B cell (primary cell): ENCODE results near the gene CCSAP. TPM values are rescaled to one million over a fixed set of nuclear protein-coding genes. Genes with fewer than 3 reads are reported as not detected.

Experiments used
- ATAC-seq: fragments of 200-7000 bp; cut with Tn5 transposase; one replicate; pipeline ENCODE4 v1.10.0; 2021; ENCODE audit warnings: low read depth, mild to moderate bottlenecking, moderate number of reproducible peaks, moderate library complexity
- CTCF ChIA-PET: fragments of 350-600 bp; sonication (Branson Sonifier 250); formaldehyde crosslinking; loops from one replicate; lab custom pipeline; 2021; ENCODE audit warnings: antibody characterized with exemption, inconsistent platforms; lab: Charles Lee
- POLR2A ChIA-PET: fragments of 350-600 bp; sonication (Branson Sonifier 250); formaldehyde crosslinking; loops from one replicate; lab custom pipeline; 2021; ENCODE audit warnings: antibody characterized with exemption; lab: Charles Lee
- DNase-seq: peaks from one replicate; pipeline ENCODE4 v3.0.0; 2013
- H2AFZ ChIP-seq: 2 replicates; pipeline ENCODE4 v1.6.1; 2012; ENCODE audit warnings: mild to moderate bottlenecking, low read depth, low read length; ENCODE audit not compliant: insufficient read depth, poor library complexity, severe bottlenecking
- H3K27ac ChIP-seq, 2 donors: 1 replicate in 1 of 2; 2 replicates in 1 of 2; pipeline ENCODE4 v1.5.1; 2012 to 2013; ENCODE audit warnings: low read length in 2 of 2, mild to moderate bottlenecking in 2 of 2, moderate library complexity in 1 of 2
- H3K27me3 ChIP-seq, 4 experiments: fragments of 200-600 bp in 1 of 4; sonication (generic) in 1 of 4; replicated peaks in 1 of 4; 1 replicate in 2 of 4; 2 replicates in 2 of 4; pipeline versions ENCODE4 v1.6.1 to v1.7.0; 2013 to 2016; ENCODE audit warnings: low read length in 3 of 4, mild to moderate bottlenecking in 2 of 4, mixed read lengths in 1 of 4, moderate library complexity in 1 of 4; ENCODE audit not compliant: insufficient read depth in 4 of 4, control insufficient read depth in 3 of 4; ENCODE audit errors: control extremely low read depth in 1 of 4
- H3K36me3 ChIP-seq, 2 experiments: replicated peaks in 1 of 2; 1 replicate in 1 of 2; 2 replicates in 1 of 2; pipeline versions ENCODE4 v1.6.1 to v1.7.1; 2013; ENCODE audit warnings: low read length in 1 of 2; ENCODE audit not compliant: insufficient read depth in 2 of 2, control insufficient read depth in 1 of 2; ENCODE audit errors: control extremely low read depth in 1 of 2, extremely low read depth in 1 of 2
- H3K4me1 ChIP-seq, 2 donors: fragments of 200-600 bp in 1 of 2; sonication (generic) in 1 of 2; 1 replicate in 1 of 2; 2 replicates in 1 of 2; pipeline versions ENCODE4 v1.5.1 to v1.6.1; 2013 to 2017; ENCODE audit warnings: low read length in 2 of 2; ENCODE audit not compliant: control insufficient read depth in 2 of 2, insufficient read depth in 2 of 2
- H3K4me2 ChIP-seq: replicated peaks from 2 replicates; pipeline ENCODE3; 2012; ENCODE audit warnings: mild to moderate bottlenecking, low read depth, low read length; ENCODE audit not compliant: poor library complexity, severe bottlenecking
- H3K4me3 ChIP-seq, 5 experiments: fragments of 200-600 bp in 1 of 5; sonication (generic) in 1 of 5; 1 replicate in 3 of 5; 2 replicates in 2 of 5; pipeline versions ENCODE4 v1.5.1 to v1.7.0; 2011 to 2016; ENCODE audit warnings: low read length in 4 of 5, mild to moderate bottlenecking in 4 of 5, low read depth in 2 of 5, control low read depth in 1 of 5, moderate library complexity in 1 of 5; ENCODE audit not compliant: insufficient read depth in 1 of 5; ENCODE audit errors: control extremely low read depth in 1 of 5, extremely low read depth in 1 of 5
- H3K79me2 ChIP-seq: fragments of 200-600 bp; sonication (generic); one replicate; pipeline ENCODE4 v1.6.0; 2016; ENCODE audit warnings: low read length; ENCODE audit not compliant: control insufficient read depth, insufficient read depth
- H3K9ac ChIP-seq: fragments of 200-600 bp; sonication (generic); 2 replicates; pipeline ENCODE4 v1.6.1; 2017; ENCODE audit warnings: mild to moderate bottlenecking, low read length, moderate library complexity
- H3K9me3 ChIP-seq, 3 donors: one replicate each; pipeline versions ENCODE4 v1.6.1 to v1.7.1; 2013; ENCODE audit warnings: low read length in 2 of 3; ENCODE audit not compliant: control insufficient read depth in 2 of 3, insufficient read depth in 1 of 3; ENCODE audit errors: control extremely low read depth in 1 of 3
- H4K20me1 ChIP-seq: 2 replicates; pipeline ENCODE4 v1.6.0; 2012; ENCODE audit warnings: mild to moderate bottlenecking, low read length; ENCODE audit not compliant: insufficient read depth, control insufficient read depth, poor library complexity, severe bottlenecking
- H3K27ac Mint-ChIP-seq: one replicate; pipeline ENCODE4 v1.8.0; 2021; ENCODE audit warnings: mixed read lengths
- H3K27me3 Mint-ChIP-seq: one replicate; pipeline ENCODE4 v1.8.0; 2021; ENCODE audit warnings: mixed read lengths
- H3K4me1 Mint-ChIP-seq: one replicate; pipeline ENCODE4 v1.8.0; 2021; ENCODE audit warnings: mixed read lengths
- H3K4me3 Mint-ChIP-seq: one replicate; pipeline ENCODE4 v1.8.0; 2021; ENCODE audit warnings: mixed read lengths
- H3K9me3 Mint-ChIP-seq: one replicate; pipeline ENCODE4 v1.8.0; 2022; ENCODE audit warnings: mixed read lengths; ENCODE audit not compliant: insufficient read depth
- EZH2 ChIP-seq: IDR thresholded peaks from 2 replicates; pipeline ENCODE4 v1.6.1; 2012; ENCODE audit warnings: borderline replicate concordance, low read depth, mild to moderate bottlenecking, moderate library complexity, low read length; ENCODE audit not compliant: insufficient read depth, poor library complexity, severe bottlenecking
- WGBS: methylation state at CpG from one replicate; pipeline ENCODE4 v1.1.5; 2013; ENCODE audit warnings: missing lambda C conversion rate; ENCODE audit not compliant: insufficient coverage; 5-methylcytosine and 5-hydroxymethylcytosine counted together
- intact Hi-C: fragments of 100-400 bp; cut with micrococcal nuclease; formaldehyde crosslinking; loops from one replicate; pipeline ENCODE4 v1.10.0; 2022
- polyA plus RNA-seq: library from polyadenylated mRNA; depleted of rRNA; stranded (reverse); fragments of >200 nt; gene quantifications from 2 replicates; pipeline ENCODE4 v1.2.3, GENCODE V29; 2012
- total RNA-seq, 2 donors: library from RNA; stranded (reverse); fragments of 120-200 nt in 1 of 2; gene quantifications; 1 replicate in 1 of 2; 2 replicates in 1 of 2; pipeline versions ENCODE4 v1.2.3 to v1.2.4, GENCODE V29; 2013 to 2022
- TF ChIP-seq, protein P1 (sequence below): fragments of 200-600 bp; IDR thresholded peaks from one replicate; pipeline ENCODE4 v1.8.0; 2022; ENCODE audit warnings: antibody characterized with exemption, mild to moderate bottlenecking

CCSAP gene
- total and polyA plus RNA-seq, 2 donors (not counting 1 experiment from before 2014, with no cell fraction given) = 3.3 to 15.8 TPM

DNA sequence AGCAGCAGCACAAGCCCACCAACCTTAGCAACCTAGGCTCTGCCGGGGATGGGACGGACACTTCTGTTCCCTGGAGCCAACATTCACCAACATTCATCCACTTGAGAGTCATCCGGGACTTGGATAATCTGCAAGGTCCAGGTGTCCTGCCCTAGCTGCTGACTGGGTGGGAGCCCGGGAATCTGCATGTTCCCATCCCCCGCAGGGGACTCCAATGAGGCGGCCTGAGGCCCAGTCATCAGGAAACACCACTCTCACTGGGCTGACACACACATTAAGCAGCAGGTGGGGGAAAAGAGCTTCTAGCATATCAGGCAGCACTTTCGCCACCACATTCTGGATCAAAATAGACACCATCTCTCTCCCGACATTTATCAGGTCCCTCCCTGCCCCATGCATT lies 38.4 kb upstream of the CCSAP start:
- H3K9ac ChIP-seq = no peak overlapping the region
- H3K27ac Mint-ChIP-seq = no peak overlapping the region
- ATAC-seq = no peak
- ChIA-PET CTCF (no interaction called here), POLR2A (no interaction called here)
- no peaks in the 10 kb centered on the region for H3K9me3 Mint-ChIP-seq
- TF ChIP-seq, protein P1, sequence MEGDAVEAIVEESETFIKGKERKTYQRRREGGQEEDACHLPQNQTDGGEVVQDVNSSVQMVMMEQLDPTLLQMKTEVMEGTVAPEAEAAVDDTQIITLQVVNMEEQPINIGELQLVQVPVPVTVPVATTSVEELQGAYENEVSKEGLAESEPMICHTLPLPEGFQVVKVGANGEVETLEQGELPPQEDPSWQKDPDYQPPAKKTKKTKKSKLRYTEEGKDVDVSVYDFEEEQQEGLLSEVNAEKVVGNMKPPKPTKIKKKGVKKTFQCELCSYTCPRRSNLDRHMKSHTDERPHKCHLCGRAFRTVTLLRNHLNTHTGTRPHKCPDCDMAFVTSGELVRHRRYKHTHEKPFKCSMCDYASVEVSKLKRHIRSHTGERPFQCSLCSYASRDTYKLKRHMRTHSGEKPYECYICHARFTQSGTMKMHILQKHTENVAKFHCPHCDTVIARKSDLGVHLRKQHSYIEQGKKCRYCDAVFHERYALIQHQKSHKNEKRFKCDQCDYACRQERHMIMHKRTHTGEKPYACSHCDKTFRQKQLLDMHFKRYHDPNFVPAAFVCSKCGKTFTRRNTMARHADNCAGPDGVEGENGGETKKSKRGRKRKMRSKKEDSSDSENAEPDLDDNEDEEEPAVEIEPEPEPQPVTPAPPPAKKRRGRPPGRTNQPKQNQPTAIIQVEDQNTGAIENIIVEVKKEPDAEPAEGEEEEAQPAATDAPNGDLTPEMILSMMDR = no peak
- no peak for TF ChIP-seq EZH2
- H3K4me1 Mint-ChIP-seq = no peaks in the 10 kb centered on the region
- no peak overlapping the region for H2AFZ ChIP-seq
- peaks cover 32% of the 10 kb centered on the region for H3K27me3 Mint-ChIP-seq
- H3K4me3 ChIP-seq = no peak overlapping the region
- H3K79me2 ChIP-seq = no peaks in the 10 kb centered on the region
- no peak overlapping the region for H3K4me3 Mint-ChIP-seq
- no peak overlapping the region for H3K27ac ChIP-seq
- peaks cover 0 to 4% (median 0%) of the 10 kb centered on the region in 4 experiments for H3K27me3 ChIP-seq
- DNase-seq = no peak
- intact Hi-C loops = no loop called here
- no peak overlapping the region for H3K4me2 ChIP-seq
- no peaks in the 10 kb centered on the region for H3K36me3 ChIP-seq
- no peaks in the 10 kb centered on the region for H3K4me1 ChIP-seq
- H4K20me1 ChIP-seq = no peaks in the 10 kb centered on the region
- peaks cover 0 to 3% (median 0%) of the 10 kb centered on the region in 3 donors for H3K9me3 ChIP-seq
- WGBS = 89% methylated on average over 6 of the region's 8 CpGs

DNA sequence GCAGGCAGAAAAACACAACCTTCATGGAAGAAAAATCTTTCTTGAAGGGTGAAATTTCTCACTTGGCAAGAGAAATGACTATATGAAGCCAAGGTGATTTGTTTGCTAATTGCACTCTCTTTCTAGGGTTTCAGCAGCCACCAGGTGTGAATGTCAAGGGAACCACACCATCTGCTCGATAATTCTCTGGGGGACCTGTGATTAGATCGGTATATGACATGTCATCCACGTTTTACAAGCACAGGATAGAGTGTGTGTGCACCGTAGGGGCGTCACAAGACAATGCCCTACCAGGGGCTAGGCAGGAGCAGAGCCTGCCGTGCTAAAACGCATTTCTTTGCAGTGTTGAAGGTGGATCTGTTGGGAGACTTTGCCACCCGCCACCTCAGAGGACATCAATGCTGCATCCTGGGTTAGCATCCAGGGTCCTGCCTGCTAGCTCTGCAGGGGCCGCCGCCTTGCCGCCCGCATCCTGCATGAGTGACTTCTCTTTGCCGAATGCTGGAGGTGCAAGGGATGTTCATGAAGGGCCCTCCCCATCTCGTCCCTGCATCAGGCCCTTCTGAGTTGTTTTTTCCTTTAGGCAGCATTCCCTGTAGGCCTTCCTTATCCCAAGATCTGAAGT lies 37.8 kb upstream of the CCSAP start:
- no peak for ATAC-seq
- no peak overlapping the region for H3K27ac ChIP-seq

More for the DNA sequence above, 37.8 kb upstream of the CCSAP start:
- Histone ChIP-seq H3K4me3 (no peak overlapping the region), H3K36me3 (no peaks in the 10 kb centered on the region), H2AFZ (no peak overlapping the region), H3K27me3 (peaks cover 0 to 5% (median 0%) of the 10 kb centered on the region in 4 experiments), H3K4me2 (no peak overlapping the region), H4K20me1 (no peaks in the 10 kb centered on the region), H3K79me2 (no peaks in the 10 kb centered on the region), H3K9ac (no peak overlapping the region), H3K9me3 (peaks cover 0 to 3% (median 0%) of the 10 kb centered on the region in 3 donors), H3K4me1 (no peaks in the 10 kb centered on the region)
- ChIA-PET CTCF (no interaction called here), POLR2A (no interaction called here)
- WGBS = 81% methylated on average over 14 of the region's 14 CpGs
- no peak for DNase-seq
- no peaks in the 10 kb centered on the region for H3K4me1 Mint-ChIP-seq
- no peak for TF ChIP-seq EZH2
- peaks cover 29% of the 10 kb centered on the region for H3K27me3 Mint-ChIP-seq
- H3K27ac Mint-ChIP-seq = no peak overlapping the region
- H3K9me3 Mint-ChIP-seq = no peaks in the 10 kb centered on the region
- intact Hi-C loops = no loop called here
- H3K4me3 Mint-ChIP-seq = no peak overlapping the region
